GM20000 (cell line): ENCODE data around the gene PELI2.

Source experiments
- DNase-seq: peaks from one replicate; pipeline ENCODE4 v3.0.0; 2012; ENCODE audit warnings: low spot score
- TF ChIP-seq, protein P1 (sequence below): IDR thresholded peaks from 2 replicates; pipeline ENCODE4 v1.5.1; 2012; ENCODE audit warnings: mild to moderate bottlenecking, control low read depth; ENCODE audit errors: extremely low read depth, missing control alignments

The PELI2 gene

DNA sequence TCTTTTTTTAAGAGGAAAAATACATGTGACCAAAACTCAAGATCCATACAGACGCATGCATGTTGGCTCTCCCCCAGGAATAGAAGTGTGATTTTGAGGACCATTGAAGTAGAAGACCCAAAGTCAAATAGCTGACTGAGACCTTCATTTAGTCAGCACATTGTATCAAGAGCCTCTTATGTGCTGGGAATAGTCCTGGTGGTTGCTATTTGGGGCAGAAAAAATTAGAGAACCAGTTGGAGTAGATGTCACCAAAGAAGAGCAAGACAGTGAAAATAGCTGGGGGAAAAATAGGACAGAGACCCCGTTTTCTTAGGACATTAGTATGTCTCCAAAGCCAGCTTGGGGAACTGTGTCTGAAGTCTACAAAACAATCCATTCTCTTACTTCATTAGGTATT lies 93.6 kb downstream of the PELI2 start:
- TF ChIP-seq, protein P1, sequence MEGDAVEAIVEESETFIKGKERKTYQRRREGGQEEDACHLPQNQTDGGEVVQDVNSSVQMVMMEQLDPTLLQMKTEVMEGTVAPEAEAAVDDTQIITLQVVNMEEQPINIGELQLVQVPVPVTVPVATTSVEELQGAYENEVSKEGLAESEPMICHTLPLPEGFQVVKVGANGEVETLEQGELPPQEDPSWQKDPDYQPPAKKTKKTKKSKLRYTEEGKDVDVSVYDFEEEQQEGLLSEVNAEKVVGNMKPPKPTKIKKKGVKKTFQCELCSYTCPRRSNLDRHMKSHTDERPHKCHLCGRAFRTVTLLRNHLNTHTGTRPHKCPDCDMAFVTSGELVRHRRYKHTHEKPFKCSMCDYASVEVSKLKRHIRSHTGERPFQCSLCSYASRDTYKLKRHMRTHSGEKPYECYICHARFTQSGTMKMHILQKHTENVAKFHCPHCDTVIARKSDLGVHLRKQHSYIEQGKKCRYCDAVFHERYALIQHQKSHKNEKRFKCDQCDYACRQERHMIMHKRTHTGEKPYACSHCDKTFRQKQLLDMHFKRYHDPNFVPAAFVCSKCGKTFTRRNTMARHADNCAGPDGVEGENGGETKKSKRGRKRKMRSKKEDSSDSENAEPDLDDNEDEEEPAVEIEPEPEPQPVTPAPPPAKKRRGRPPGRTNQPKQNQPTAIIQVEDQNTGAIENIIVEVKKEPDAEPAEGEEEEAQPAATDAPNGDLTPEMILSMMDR, result no peak
- DNase-seq, result no peak

DNA sequence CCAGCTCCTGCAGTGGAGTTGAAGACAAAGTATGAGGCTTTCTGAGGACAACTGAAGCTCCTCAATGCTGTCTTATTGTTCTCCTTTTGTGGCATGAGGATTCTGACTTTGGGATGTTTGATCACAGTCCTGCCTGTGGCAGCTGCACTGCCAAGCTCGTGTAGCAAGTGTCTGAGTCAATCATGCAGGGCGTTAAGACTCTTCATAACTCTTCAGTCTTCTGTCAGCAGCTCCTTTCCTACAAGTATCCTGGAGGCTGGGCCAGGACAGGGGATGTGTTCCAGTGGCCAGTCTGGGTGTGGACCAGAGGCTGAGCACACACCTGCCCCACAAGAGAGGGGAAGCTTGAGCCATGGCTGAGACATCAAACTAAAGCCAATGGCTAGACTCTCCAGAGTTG lies 94.3 kb downstream of the PELI2 start:
- DNase-seq, result no peak
- TF ChIP-seq, protein P1, result no peak

DNA sequence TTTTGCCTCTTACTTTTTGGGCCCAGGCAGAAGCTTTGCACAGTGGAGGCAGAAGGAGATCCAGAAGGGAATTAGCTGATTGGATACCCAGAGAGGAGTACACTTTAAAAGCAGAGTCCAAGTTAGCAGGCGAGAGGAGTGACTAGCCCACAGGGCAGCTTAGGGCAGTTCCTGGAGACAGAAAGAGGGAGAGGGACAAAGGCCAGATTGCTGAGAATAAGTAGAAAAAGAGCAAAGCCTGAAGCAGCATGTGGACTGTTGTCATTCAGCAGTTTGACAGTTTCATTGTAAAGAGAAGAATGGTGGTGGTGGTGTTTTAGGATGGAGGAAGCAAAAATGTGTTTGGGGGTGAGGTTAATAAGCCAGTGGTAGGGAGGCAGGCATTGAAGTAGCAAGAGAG lies 95.1 kb downstream of the PELI2 start:
- no peak for DNase-seq
- TF ChIP-seq, protein P1, result no peak

DNA sequence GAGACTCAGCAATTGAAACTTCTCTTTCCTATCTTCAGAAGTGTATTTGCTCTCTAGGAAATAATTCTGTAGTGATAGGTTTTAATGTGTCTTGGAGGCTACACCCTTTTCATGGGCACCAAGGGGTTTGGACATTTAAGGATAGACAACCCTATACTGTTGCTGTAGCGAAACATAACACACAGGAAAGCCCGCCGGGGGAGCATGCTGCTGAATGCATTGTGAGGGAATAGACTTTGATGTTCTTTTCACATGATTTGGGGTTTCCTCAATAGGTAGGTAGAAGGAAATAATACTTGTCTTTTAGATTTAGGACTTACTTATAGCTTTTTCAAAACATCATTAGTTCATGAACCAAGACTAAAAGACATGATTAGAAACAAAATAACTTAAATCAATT lies 97.0 kb downstream of the PELI2 start:
- TF ChIP-seq, protein P1, result no peak
- DNase-seq, result no peak

DNA sequence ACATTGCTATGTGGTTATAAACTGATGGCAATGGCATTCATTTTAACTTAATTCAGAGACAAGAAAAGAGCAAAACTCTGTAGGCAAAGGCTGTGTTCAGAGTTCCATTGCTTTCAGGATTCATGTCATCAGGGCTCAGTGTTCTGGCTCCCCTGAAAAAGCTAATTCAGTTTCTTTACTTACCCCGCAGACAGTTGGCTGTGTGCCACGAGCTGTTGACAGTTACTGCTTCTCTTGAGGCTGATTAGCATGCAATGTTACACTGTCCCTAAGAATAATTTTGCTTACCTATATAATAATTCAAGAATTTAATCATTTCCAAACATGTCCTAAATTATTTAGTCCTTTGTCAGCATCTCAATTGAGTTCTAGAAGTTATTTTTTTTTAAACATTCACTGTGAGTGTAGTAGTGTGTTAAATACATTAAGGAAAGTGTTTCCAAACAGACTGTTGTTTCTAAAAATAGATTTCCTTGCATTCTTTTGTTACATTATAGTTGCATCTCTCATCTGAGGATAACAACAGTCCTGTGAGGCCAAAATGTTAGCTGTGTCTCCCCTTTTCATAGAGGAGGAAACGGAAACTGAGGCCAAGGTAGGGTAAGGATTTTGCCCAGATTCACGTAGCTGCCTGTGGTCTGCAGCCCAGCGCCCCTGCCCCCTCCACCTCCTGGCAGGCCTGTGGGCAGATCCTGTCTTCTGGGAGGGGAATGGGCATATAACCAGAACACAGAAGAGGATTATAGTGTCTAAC lies 98.6 kb downstream of the PELI2 start:
- DNase-seq, result no peak
- TF ChIP-seq, protein P1, result no peak

DNA sequence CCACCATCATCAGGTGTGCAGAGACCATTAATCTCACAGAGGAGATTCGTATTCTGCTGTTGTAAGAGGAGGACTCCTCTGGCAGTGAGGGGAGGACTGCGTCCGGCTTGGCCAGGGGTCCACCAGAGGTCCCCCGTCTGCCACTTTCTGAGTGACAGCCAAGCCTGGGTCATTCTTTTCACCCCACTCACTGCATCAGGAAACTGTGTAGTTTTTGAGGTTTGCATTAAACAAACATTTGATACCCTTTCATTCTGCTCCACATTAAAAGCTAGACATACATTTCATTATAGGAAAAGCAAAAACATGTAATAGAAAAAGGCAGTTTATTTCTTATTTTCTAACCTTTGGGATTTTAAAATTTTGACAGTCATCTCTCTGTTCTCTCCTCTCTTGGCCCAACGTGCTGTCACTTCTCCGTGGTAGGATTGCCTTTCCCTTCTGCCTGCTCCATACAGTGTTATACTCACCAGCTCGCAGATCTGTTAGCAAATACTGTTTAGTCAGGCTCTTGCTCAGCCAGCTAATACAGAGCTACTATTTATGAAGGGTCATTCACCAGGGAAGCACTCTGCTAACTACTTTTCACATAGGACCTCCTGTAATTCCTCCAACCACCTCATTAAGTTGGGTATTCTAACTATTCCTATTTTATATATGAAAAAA lies 99.3 kb downstream of the PELI2 start:
- DNase-seq, result no peak
- TF ChIP-seq, protein P1, result no peak

DNA sequence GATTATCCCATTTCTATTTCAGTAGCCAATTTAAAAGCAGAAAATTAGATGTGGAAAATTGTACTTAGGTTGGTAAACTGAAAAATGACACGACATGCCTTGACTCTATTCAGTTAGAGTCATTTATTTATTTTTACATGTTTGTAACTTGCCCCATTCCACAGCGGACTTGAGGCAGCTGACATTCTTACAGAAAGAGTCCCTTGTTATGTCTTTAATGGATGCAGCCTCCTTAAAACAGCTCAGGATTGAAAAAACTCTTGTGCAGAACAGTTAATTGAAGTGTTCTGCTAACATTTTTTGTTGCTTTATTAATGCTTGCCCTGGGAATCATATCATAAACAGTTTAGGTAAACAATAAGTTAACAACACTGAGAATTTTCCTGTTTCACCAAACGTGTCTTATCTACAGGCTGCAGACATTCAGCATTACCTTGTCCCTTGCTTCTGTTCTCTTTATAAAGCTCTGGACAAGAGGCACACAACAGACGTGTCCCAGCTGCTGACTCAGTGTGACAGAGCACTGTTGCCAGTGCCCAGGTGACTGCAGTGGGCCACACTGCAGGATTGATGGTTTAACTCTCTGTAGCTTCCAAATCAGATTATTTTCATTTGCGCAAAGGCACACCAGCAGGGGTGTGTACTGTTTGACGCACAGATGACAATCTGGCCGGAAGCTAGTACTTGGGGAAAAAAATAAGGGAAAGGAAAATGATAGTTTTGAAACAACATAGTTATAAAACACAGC lies 101.6 kb downstream of the PELI2 start:
- TF ChIP-seq, protein P1, result no peak
- DNase-seq, result no peak
